GM19468 (cell line): Measurements from ENCODE around the gene DEFB132.
A peak's percentile ranks its signal among the peaks of the same experiment; 100 is the strongest.

Source experiments
- ATAC-seq: cut with Tn5 transposase; IDR thresholded peaks from one replicate; pipeline ENCODE4 v1.9.1; 2021; ENCODE audit warnings: mild to moderate bottlenecking, moderate library complexity, moderate number of reproducible peaks; ENCODE audit not compliant: unreplicated experiment; ENCODE audit errors: extremely low read depth

The DEFB132 gene

GRCh38 chr20:259981-260380 is 2.5 kb downstream of the DEFB132 start:
- ATAC-seq, result no peak

- no peak for ATAC-seq
Measured at GRCh38 chr20:263701-264100, 6.2 kb downstream of the DEFB132 start.

GRCh38 chr20:266596-267562 is 9.4 kb downstream of the DEFB132 start:
- peak; percentile 34 for ATAC-seq

GRCh38 chr20:270517-270916 is 13.0 kb downstream of the DEFB132 start:
- ATAC-seq, result no peak

- ATAC-seq, result no peak
Measured at GRCh38 chr20:271069-271468, 13.5 kb downstream of the DEFB132 start.

GRCh38 chr20:271528-271927 is 14.0 kb downstream of the DEFB132 start:
- no peak for ATAC-seq

- ATAC-seq, result no peak
Measured at GRCh38 chr20:272718-273117, 15.2 kb downstream of the DEFB132 start.

- no peak for ATAC-seq
Measured at GRCh38 chr20:273884-274283, 16.4 kb downstream of the DEFB132 start.

- ATAC-seq, result no peak
Measured at GRCh38 chr20:275791-276190, 18.3 kb downstream of the DEFB132 start.

GRCh38 chr20:276620-277495 is 19.3 kb downstream of the DEFB132 start:
- no peak for ATAC-seq

GRCh38 chr20:277496-277781 is 19.9 kb downstream of the DEFB132 start:
- ATAC-seq, result no peak

GRCh38 chr20:278181-278580 is 20.7 kb downstream of the DEFB132 start:
- ATAC-seq, result no peak

GRCh38 chr20:278607-279571 is 21.4 kb downstream of the DEFB132 start:
- no peak for ATAC-seq

GRCh38 chr20:284172-284571 is 26.6 kb downstream of the DEFB132 start:
- no peak for ATAC-seq

- no peak for ATAC-seq
Measured at GRCh38 chr20:286508-286907, 29.0 kb downstream of the DEFB132 start.

GRCh38 chr20:288956-289692 is 31.6 kb downstream of the DEFB132 start:
- ATAC-seq, result no peak

- no peak for ATAC-seq
Measured at GRCh38 chr20:289693-290083, 32.2 kb downstream of the DEFB132 start.

GRCh38 chr20:290084-290831 is 32.7 kb downstream of the DEFB132 start, which contains the start of gene C20orf96:
TSS of gene C20orf96 (minus strand) at chr20:290750. CDS start at chr20:290610, 140 bp downstream.
- peak; percentile 41 for ATAC-seq

GRCh38 chr20:294602-295001 is 37.1 kb downstream of the DEFB132 start:
- no peak for ATAC-seq
